ENCODE results near the gene RHD. TPM values are rescaled to one million over a fixed set of nuclear protein-coding genes. Genes with fewer than 3 reads are reported as not detected.
"Not testable (repeated sequence)": the region's sequence is repeated elsewhere in the genome, so short reads cannot be mapped to it uniquely, and the experiment has no call there.

The RHD gene
- total RNA-seq, 1 experiment from 2014 or later = not detected

- Histone ChIP-seq H3K36me3 (ENCODE audit: low read depth, low read length) (peaks cover 28% of the 10 kb centered on the region; the same call in 1 of the 2 replicates), H3K9me2 (replicated peaks; ENCODE audit: low read length) (no peaks in the 10 kb centered on the region), H4K20me1 (ENCODE audit: low read length) (no peaks in the 10 kb centered on the region), H3K9ac (ENCODE audit: low read length) (no peak overlapping the region), H3F3A (ENCODE audit: low read length, unreplicated experiment) (no peaks in the 10 kb centered on the region), H3K4me3 (ENCODE audit: low read length) (no peak overlapping the region), H2AFZ (ENCODE audit: low read length) (no peak overlapping the region), H3K4me2 (ENCODE audit: low read length) (no peak overlapping the region), H3K79me2 (ENCODE audit: low read length) (no peaks in the 10 kb centered on the region), H3K4me1 (ENCODE audit: insufficient read depth, low read length) (peaks cover 22% of the 10 kb centered on the region), H3K9me3 (ENCODE audit: low read length) (no peaks in the 10 kb centered on the region), H3K27ac (ENCODE audit: low read length) (no peak overlapping the region), H3K27me3 (ENCODE audit: low read length) (no peaks in the 10 kb centered on the region)
- DNase-seq (peak; percentile 57), ATAC-seq (peak; percentile 65)
- TF ChIP-seq EZH2 (IDR thresholded peaks at IDR 0.05; ENCODE audit: low read length, unreplicated experiment) = no peak
- no peak for TF ChIP-seq CTCF (conservative IDR thresholded peaks at IDR 0.05; ENCODE audit: low read depth, low read length)
- TF ChIP-seq EZH2phosphoT487 (IDR thresholded peaks at IDR 0.05; ENCODE audit: borderline replicate concordance, low read length) = no peak
- CTCF ChIA-PET = no interaction called here
- intact Hi-C loops (cut with micrococcal nuclease) = no loop called here
- BruUV-seq (replicated peaks) = no TSS peak
- POLR2A ChIA-PET (ENCODE audit: unreplicated experiment) = no interaction called here
Measured at GRCh38 chr1:25356848-25357247, 84.5 kb downstream of the RHD start.

- H3K9me2 ChIP-seq (replicated peaks; ENCODE audit: low read length) = no peaks in the 10 kb centered on the region
- ATAC-seq = peak; percentile 61
- no peaks in the 10 kb centered on the region for H3K27me3 ChIP-seq (ENCODE audit: low read length)
- no peaks in the 10 kb centered on the region for H3K9me3 ChIP-seq (ENCODE audit: low read length)
- TSS peak; percentile 46 for BruUV-seq (replicated peaks)
- no peaks in the 10 kb centered on the region for H3K79me2 ChIP-seq (ENCODE audit: low read length)
- no peaks in the 10 kb centered on the region for H4K20me1 ChIP-seq (ENCODE audit: low read length)
- POLR2A ChIA-PET (ENCODE audit: unreplicated experiment) = no interaction called here
- H3K36me3 ChIP-seq (ENCODE audit: low read depth, low read length) = peaks cover 14% of the 10 kb centered on the region; the same call in 1 of the 2 replicates
- intact Hi-C loops (cut with micrococcal nuclease) = no loop called here
- no peak overlapping the region for H3K4me3 ChIP-seq (ENCODE audit: low read length)
- no peak overlapping the region for H3K9ac ChIP-seq (ENCODE audit: low read length)
- H3K4me2 ChIP-seq (ENCODE audit: low read length) = no peak overlapping the region
- TF ChIP-seq EZH2 (IDR thresholded peaks at IDR 0.05; ENCODE audit: low read length, unreplicated experiment) = no peak
- TF ChIP-seq EZH2phosphoT487 (IDR thresholded peaks at IDR 0.05; ENCODE audit: borderline replicate concordance, low read length) = no peak
- TF ChIP-seq CTCF (conservative IDR thresholded peaks at IDR 0.05; ENCODE audit: low read depth, low read length) = no peak
- H3K27ac ChIP-seq (ENCODE audit: low read length) = peak overlapping the region; percentile 2; the same call in 1 of the 2 replicates
- peak; percentile 63 for DNase-seq
- no peaks in the 10 kb centered on the region for H3F3A ChIP-seq (ENCODE audit: low read length, unreplicated experiment)
- peaks cover 22% of the 10 kb centered on the region for H3K4me1 ChIP-seq (ENCODE audit: insufficient read depth, low read length)
- H2AFZ ChIP-seq (ENCODE audit: low read length) = no peak overlapping the region
- CTCF ChIA-PET = no interaction called here
Measured at GRCh38 chr1:25360596-25361581, 88.6 kb downstream of the RHD start.

- Histone ChIP-seq H3F3A (ENCODE audit: low read length, unreplicated experiment) (no peaks in the 10 kb centered on the region), H3K27me3 (ENCODE audit: low read length) (no peaks in the 10 kb centered on the region), H3K36me3 (ENCODE audit: low read depth, low read length) (peaks cover 14% of the 10 kb centered on the region; the same call in 1 of the 2 replicates), H3K4me1 (ENCODE audit: insufficient read depth, low read length) (peaks cover 12% of the 10 kb centered on the region), H3K4me2 (ENCODE audit: low read length) (no peak overlapping the region), H3K9me2 (replicated peaks; ENCODE audit: low read length) (no peaks in the 10 kb centered on the region), H3K9me3 (ENCODE audit: low read length) (no peaks in the 10 kb centered on the region), H4K20me1 (ENCODE audit: low read length) (no peaks in the 10 kb centered on the region), H3K9ac (ENCODE audit: low read length) (no peak overlapping the region), H2AFZ (ENCODE audit: low read length) (no peak overlapping the region), H3K27ac (ENCODE audit: low read length) (no peak overlapping the region), H3K4me3 (ENCODE audit: low read length) (no peak overlapping the region), H3K79me2 (ENCODE audit: low read length) (no peaks in the 10 kb centered on the region)
- DNase-seq = no peak
- no TSS peak for BruUV-seq (replicated peaks)
- ChIA-PET POLR2A (ENCODE audit: unreplicated experiment) (no interaction called here), CTCF (no interaction called here)
- intact Hi-C loops (cut with micrococcal nuclease) = no loop called here
- no peak for ATAC-seq
- no peak for TF ChIP-seq EZH2 (IDR thresholded peaks at IDR 0.05; ENCODE audit: low read length, unreplicated experiment)
- no peak for TF ChIP-seq EZH2phosphoT487 (IDR thresholded peaks at IDR 0.05; ENCODE audit: borderline replicate concordance, low read length)
- no peak for TF ChIP-seq CTCF (conservative IDR thresholded peaks at IDR 0.05; ENCODE audit: low read depth, low read length)
Measured at GRCh38 chr1:25361901-25362300, 89.6 kb downstream of the RHD start.

- ATAC-seq; H3K27me3 ChIP-seq (ENCODE audit: low read length); H3K9me3 ChIP-seq (ENCODE audit: low read length); CTCF ChIA-PET; POLR2A ChIA-PET (ENCODE audit: unreplicated experiment); H3K4me2 ChIP-seq (ENCODE audit: low read length); H3F3A ChIP-seq (ENCODE audit: low read length, unreplicated experiment); H3K9me2 ChIP-seq (replicated peaks; ENCODE audit: low read length); DNase-seq; BruUV-seq (replicated peaks); H3K9ac ChIP-seq (ENCODE audit: low read length); H4K20me1 ChIP-seq (ENCODE audit: low read length); H2AFZ ChIP-seq (ENCODE audit: low read length); intact Hi-C loops (cut with micrococcal nuclease); H3K79me2 ChIP-seq (ENCODE audit: low read length); H3K27ac ChIP-seq (ENCODE audit: low read length); H3K4me1 ChIP-seq (ENCODE audit: insufficient read depth, low read length); H3K4me3 ChIP-seq (ENCODE audit: low read length): not testable (repeated sequence)
- H3K36me3 ChIP-seq (ENCODE audit: low read depth, low read length) = peaks cover 14% of the 10 kb centered on the region; the same call in 1 of the 2 replicates
Measured at GRCh38 chr1:25362634-25363559, 90.6 kb downstream of the RHD start.
